GM18526 (cell line): ENCODE data around the gene OGFOD3.

ENCODE experiments used
- POLR2A ChIP-seq: IDR thresholded peaks from 3 replicates; pipeline ENCODE4 v1.6.1; 2011; ENCODE audit not compliant: insufficient read length; ENCODE audit errors: extremely low read depth

OGFOD3 gene

DNA sequence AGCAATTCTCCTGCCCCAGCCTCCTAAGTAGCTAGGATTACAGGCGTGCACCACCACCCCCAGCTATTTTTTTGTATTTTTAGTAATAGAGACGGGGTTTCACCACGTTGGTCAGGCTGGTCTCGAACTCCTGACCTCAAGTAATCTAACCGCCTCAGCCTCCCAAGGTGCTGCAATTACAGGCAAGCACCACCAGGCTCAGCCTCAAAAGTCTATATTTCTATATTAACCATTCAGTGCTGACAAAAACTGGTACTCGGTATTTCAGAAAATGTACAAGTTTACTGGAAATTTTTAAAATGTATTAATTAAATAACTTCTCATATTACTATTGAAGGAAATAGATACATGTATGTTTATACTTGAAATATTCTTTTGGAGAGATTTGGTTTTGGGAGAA lies 1.6 kb downstream of the OGFOD3 start:
- TF ChIP-seq POLR2A = no peak

DNA sequence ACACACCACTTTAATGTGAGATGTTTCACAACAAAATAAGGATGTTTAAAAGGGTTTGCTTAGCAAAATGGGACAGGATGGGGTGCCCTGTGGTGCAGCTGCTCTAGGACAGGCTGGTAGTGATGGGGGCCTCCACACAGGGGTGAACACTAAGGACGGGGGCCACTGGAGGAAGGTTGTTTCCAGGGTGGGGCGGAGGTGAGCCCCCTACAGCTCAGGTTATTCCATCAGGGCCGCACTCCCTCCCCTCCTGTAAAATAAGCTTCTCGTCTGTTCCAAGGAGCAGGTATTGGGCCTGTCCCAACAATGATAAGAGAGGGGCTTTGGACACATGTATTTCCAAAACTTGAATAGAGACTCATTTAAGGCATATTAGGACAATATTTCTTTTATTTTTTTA lies 2.1 kb downstream of the OGFOD3 start:
- no peak for TF ChIP-seq POLR2A

DNA sequence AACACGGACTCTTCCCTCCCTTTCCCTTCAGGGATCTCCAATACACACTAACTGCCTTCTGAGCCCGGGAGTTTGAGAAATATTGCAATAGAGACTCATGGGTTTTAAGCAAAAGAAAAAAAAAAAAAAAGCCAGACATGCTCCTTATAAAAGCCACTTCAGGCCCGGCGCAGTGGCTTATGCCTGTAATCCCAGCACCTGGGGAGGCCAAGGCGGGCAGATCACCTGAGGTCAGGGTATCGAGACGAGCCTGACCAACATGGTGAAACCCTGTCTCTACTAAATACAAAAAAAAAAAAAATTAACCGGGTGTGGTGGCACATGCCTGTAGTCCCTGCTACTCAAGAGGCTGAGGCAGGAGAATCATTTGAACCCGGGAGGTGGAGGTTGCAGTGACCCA lies 2.6 kb downstream of the OGFOD3 start:
- TF ChIP-seq POLR2A = no peak

DNA sequence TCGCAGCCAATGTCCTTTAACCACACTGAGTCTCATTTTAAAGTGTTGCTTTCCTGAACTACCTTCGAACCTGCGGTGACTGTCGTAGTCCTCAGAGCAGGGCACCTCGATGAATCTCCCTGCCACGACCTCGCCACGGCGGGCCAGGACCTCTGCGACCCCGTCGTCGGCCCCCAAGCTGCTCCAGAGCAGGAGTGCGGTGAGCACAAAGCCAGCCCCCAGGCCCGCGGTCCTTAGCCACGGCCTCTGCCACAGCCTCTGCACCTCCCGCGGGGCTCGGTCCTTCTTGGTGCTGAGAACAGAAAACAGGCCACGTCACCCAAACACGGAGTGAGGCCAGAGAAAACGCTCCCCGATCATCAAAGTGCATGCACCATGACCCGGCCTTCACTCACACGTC lies 3.0 kb downstream of the OGFOD3 start:
- no peak for TF ChIP-seq POLR2A

DNA sequence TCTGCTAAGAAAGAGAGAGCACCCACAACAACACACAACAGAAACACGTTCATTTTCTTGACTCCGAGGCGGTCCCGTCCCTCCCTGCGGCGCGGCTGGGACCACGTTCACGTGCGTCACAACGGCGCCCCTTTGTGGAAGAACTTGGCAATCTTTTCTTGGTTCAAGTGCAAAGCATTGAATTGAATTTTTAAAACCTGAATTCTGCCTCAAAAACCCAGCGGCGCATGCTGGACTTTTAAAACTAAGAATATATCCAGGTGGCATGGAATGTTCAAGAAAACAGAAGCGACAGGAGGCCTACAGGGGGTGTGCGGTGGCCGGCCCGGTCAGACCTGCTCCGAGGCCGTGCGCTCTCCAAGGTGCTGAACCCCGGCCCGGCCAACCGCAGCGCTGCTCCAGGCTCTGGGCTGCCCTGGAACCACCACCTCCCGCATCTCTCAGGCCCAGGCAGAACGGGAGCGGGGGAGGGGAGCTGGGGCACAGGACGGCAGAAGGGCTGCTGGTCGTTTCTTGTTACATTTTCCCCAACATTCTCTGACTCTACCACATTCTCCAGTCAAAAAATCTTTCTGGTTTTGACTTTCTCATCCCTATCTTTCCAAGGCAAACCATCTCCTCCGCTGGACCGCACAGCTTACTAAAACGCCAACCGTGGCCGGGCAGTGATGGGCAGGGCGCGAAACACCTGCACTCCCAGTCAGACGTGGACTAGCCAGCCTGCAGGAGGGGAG lies 3.7 kb downstream of the OGFOD3 start:
- no peak for TF ChIP-seq POLR2A

DNA sequence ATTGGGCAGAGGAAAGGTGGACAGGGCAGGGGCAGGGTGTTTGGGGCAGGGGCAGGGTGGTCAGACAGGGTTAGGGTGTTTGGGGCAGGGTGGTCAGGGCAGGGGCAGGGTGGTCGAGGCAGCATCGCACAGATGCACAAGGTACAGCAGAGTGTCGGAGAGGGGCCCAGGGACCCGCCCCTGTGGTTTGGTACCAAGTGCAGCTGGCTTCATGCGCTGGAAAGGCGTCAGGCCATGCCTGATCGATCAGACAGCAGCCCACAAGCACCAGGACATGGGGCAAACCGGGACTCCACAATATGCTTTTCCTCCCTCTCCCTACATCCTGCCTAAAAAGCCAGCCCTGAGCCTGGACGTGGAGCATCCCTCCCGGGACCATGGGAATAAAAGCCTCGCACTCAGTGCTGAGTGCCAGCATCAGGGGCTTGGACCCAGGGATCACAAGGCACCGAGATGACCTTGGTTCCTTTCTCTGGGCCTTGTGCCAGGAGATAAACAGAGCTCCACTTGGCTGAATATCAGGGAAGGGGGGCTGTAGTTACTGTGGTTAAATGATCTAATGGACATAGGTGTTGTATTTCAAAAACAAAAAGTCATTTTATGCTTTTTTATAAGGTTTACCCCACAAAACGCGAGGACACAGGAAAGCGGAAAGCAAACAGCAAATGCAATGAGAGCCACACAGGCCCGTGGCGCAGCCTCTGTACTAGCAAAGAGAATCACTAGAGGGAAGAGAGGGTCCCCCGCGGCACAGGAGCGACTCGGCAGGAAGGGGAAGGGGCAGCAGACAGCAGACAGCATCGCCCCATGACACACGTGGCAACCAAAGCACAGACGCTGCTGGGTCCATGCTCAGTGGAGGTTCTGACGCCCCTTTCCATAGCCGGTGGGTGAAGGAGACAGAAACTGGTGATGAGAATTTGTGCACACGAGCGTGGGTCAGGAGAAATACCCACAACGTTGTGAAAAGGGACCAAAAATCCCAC lies 5.6 kb downstream of the OGFOD3 start:
- no peak for TF ChIP-seq POLR2A

DNA sequence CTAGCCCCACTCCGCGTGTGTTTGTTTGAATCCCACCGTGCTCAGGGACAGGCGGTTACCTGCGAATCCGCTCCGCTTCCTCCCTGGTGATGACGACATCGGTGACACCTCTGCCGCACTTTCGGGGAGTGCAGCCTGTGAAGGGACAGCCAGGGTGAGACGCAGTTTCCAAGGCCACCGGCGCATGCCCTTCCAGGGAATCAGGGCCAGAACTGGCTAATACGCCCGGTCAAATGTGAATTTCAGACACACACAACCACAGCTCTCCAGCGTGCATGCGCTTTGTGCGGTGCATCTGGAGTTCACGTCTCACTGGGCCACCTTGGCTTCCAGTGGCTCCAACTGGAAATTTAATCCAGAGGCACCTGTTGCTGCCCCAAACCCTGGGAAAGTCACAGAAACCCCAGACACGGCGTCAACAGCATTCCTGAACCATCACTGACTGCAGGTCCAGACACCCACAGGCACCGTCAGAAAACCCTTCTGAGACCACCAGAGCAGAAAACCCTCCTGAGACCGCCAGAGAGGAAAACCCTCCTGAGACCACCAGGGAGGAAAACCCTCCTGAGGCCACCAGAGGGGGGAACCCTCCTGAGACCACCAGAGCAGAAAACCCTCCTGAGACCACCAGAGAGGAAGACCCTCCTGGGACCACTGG lies 6.9 kb downstream of the OGFOD3 start:
- no peak for TF ChIP-seq POLR2A

DNA sequence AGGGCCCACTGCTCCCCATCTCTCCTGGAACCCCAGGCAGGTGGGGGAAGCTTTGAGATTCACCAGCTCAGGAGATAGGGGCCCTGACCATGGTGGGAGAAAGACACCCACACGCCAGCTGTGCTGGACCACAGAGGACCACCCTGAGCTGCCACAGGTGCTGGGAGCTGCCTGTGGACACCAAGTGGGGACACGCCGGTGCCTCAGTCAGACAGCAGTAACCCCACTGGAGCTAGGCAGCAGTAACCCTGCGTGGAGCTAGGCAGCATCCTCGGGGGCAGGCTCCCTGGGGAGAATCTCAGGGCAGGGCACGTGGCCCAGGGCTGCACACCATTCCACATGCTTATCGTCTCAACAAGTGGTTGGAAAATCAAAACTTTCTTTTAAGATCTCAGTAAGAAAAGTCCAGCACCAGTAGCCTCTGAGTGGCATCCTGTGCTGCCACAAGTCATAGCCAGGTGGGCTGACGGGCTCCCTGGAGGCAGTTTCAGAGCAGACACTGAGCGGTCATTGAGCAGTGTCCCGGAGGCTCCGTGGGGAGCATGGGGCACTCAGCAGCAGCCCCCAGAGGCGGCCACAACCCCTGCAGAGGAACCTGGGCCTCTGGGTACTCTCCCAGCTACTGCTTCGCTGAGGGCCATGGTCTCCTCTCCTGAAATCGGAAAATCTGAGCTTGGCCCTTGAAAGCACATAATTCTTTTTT lies 8.2 kb downstream of the OGFOD3 start:
- TF ChIP-seq POLR2A = no peak

DNA sequence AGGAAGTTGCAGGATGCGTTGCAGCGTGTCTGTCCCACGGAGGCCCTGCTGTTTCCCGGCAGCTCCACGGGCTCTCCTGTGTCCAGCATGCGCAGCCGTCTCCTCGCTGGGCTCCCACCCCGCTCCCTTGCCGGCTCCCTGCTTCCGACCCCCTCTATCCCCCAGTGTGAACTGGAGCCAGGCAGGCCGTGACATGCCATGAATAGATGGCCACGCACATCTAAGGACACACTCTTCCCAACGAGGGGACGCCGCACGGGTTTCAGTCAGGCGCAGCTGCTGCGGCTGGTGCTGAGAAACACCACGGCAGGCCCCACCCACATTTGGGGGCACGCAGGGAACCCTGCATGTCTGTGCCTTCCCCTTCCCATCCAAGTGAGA lies 9.5 kb downstream of the OGFOD3 start:
- TF ChIP-seq POLR2A = no peak

DNA sequence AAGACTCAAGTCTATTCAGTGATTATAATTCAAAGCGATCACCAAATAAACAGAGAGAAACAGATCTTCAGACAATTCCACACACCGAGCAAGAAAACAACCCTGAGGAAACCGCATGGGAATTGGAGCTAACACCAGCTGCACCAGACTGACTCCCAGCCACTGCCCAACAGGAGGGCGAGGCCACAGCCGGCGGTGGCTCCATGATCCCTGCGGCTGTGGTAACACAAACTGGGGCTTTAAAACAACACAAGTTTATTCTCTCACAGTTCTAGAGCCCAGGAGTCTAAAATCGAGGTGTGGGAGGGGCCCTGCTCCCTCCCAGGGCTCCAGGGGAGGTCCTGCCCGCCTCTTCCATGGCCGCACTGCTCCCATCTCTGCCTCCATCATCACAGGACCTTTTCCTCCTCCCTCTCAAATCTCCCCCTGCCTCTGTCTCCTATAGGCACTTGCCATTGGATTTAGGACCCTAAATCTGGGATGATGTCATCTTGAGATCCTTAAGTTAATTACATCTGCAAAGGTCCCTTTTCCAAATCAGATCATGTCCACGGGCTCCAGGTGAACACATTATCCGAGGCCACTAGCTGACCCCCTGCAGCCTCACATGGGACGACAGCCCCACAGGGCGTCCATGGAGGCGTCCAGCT lies 10.0 kb downstream of the OGFOD3 start:
- no peak for TF ChIP-seq POLR2A

DNA sequence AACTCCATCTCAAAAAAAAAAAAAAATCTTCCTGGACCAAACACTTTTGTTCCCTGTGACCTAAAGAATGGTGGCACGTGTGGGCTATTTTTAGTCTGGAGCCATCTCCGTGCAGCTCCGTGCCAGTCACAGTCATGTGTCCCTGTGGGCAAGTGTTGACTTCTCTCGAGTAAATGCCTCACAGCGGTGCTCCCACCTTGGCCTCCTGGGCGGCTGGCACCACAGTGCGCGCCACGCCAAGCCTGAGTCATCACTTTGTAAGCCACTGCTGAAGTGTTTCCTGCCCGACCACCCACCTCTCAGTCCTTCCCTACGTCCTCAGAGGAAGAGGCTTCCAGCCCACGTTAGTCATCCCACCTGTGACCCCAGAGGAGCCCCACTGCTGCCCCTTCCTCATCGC lies 11.1 kb downstream of the OGFOD3 start:
- no peak for TF ChIP-seq POLR2A

DNA sequence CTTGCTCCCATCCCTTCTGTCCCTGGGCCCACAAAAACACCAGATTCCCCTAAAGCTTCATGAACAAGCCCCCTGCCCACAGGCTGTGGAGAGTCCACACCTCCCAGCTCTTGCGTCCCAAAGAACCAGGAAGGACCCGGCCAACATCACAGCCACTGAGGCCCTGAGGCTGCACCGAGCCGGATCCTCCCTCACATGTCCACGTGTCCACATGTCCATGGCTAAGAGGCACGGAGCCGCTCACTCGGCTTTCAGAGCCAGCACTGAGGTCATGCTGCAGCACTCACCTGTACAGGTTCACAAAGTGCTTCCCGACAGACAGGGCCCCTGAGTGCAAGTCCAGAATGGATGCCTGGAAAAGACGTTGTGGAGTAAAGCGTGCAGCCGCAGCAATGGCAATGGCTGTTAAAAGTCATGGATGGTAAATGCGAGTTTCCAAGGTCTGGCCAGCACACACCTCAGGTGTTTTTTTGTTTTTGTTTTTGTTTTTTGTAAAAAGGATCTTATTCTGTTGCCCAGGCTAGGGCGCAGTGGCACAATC lies 12.2 kb downstream of the OGFOD3 start:
- no peak for TF ChIP-seq POLR2A

DNA sequence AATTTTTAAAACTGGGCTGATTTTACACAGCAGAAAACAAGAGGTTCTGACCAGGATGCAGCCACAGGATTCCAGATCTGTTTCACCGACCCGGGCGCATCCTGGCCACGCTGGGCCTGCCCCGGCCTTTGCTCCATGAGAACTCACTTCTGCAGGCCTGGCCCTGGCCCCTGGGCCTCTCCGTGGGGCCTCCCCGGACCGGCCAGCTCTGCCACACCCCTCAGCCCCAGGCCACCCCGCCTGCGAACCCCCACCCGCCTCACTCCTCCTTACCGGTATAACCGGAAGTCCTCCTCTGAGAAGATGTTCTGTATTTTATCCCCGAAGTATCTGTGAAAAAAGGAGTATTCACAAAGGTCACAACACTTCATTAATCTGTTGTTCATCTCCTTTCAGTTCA lies 13.3 kb downstream of the OGFOD3 start:
- no peak for TF ChIP-seq POLR2A
